Measurements from ENCODE around the gene RETREG1.

RETREG1 gene, protein sequence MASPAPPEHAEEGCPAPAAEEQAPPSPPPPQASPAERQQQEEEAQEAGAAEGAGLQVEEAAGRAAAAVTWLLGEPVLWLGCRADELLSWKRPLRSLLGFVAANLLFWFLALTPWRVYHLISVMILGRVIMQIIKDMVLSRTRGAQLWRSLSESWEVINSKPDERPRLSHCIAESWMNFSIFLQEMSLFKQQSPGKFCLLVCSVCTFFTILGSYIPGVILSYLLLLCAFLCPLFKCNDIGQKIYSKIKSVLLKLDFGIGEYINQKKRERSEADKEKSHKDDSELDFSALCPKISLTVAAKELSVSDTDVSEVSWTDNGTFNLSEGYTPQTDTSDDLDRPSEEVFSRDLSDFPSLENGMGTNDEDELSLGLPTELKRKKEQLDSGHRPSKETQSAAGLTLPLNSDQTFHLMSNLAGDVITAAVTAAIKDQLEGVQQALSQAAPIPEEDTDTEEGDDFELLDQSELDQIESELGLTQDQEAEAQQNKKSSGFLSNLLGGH

DNA sequence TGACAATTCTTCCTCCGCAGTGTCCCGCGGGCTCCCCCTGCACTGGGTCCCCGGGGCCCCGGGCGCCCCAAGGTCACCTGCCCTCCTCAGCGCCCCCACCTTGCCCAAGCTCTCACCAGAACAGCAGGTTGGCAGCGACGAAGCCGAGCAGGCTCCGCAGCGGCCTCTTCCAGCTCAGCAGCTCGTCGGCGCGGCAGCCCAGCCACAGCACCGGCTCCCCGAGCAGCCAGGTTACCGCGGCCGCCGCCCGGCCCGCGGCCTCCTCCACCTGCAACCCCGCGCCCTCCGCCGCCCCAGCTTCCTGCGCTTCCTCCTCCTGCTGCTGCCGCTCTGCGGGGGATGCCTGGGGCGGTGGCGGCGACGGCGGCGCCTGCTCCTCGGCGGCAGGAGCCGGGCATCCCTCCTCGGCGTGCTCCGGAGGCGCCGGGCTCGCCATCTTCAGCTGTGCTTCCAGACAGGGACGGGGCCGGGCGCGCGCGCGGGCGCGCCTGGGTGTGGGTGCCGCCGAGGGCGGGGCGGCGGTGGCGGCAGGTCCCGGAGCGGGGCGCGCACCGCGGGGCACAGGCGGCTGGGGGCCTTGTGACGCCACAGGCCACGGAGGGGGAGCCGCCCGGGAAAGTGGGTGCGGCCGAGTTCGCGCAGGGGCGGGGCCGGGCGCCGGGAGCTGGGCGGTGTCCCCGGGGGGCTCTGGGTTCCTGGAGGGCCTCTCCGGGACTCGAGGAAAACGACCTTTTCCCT, at the start of gene RETREG1:
TSS of gene RETREG1 (minus strand) at position 462 of the 738 bp plus-strand sequence. CDS start at position 436, 26 bp downstream.
- TF ChIP-seq, protein P1, sequence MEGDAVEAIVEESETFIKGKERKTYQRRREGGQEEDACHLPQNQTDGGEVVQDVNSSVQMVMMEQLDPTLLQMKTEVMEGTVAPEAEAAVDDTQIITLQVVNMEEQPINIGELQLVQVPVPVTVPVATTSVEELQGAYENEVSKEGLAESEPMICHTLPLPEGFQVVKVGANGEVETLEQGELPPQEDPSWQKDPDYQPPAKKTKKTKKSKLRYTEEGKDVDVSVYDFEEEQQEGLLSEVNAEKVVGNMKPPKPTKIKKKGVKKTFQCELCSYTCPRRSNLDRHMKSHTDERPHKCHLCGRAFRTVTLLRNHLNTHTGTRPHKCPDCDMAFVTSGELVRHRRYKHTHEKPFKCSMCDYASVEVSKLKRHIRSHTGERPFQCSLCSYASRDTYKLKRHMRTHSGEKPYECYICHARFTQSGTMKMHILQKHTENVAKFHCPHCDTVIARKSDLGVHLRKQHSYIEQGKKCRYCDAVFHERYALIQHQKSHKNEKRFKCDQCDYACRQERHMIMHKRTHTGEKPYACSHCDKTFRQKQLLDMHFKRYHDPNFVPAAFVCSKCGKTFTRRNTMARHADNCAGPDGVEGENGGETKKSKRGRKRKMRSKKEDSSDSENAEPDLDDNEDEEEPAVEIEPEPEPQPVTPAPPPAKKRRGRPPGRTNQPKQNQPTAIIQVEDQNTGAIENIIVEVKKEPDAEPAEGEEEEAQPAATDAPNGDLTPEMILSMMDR (IDR thresholded peaks at IDR 0.05; ENCODE audit: control extremely low read depth, extremely low read depth, low read depth, missing control alignments): no peak
- POLR2A ChIA-PET: no interaction called here
- DNase-seq (ENCODE audit: extremely low spot score): peak; percentile 51
- CTCF ChIA-PET: interaction anchor here (0.7 kb wide), 1 partner anchor 10 kb away, joined by 4 read pairs; no protein-coding TSS in a partner anchor

DNA sequence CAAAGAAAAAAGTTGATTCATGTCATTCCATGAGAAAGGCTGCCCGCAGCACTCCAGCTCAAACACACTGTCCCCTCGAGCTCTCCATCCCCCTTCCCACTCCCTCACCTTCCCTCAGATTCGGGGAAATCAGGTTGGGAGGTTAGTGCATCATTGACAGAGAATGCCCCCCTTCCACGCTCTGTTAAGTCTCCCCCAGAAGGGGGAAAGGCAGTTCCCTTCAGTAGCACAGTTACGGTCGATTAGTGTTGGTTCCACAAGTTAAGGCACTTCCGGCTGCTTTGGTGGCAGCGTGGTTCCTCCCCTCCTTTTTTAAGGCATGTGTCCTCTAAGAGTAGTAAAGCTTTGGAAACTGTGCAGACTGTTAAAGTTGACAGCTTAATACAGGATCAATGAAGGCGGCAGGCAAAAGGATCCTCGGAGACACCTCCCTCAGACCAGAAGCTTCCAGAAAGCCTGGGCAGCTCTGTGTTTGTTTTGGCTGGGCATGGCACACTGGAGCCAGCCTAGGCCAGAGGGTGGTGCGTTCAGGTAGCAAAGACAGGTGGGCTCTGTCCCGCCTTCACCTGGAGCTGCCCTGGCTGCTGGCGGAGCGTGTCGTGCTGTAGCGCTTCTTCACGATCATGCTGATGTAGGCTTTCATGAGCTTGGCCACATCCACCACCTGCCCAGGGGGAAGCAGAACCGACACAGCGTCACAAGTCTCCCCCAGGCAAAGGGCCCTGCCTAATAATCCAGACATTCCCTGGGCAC, 49.5 kb upstream of the RETREG1 start:
- CTCF ChIA-PET: no interaction called here
- DNase-seq (ENCODE audit: extremely low spot score): no peak
- POLR2A ChIA-PET: no interaction called here
- TF ChIP-seq, protein P1 (IDR thresholded peaks at IDR 0.05; ENCODE audit: control extremely low read depth, extremely low read depth, low read depth, missing control alignments): no peak

DNA sequence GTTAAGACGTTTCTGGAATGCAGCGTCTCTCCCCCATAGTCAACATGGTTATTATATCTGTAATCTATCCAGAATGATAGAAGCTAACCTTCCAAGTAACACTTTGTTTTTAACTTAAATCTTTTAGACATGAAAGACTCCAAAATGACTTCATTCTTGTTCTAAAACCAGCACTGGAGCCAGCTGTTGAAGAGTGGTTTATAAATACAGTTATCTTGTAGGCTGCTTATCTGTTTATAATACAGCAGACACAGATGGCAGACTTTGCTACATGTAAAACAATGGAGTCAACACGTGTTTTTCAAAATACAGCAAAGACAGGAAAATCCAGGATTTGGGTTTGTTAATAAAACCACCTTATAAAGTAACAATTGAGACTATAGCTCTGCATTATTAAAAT, 48.8 kb upstream of the RETREG1 start:
- ChIA-PET CTCF (no interaction called here), POLR2A (no interaction called here)
- TF ChIP-seq, protein P1 (IDR thresholded peaks at IDR 0.05; ENCODE audit: control extremely low read depth, extremely low read depth, low read depth, missing control alignments): no peak

DNA sequence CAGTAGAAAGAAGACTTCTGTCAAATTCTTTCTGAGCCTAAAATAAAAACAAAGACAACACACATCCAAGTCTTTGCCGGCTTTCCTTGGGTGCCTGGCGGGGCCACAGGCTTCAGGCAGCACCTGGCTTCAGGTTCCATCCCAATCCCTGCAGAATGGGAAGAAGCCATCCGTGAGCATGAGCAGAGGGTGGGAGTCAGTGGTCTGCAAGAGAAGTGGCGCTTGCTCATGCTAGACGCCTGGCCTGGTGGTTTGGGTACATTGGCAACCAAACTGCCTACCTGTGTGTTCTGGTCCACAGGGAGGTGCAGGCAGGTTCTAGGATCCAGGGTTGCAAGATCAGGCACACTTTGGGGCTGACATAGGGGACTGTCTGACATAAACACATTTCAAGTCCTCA, 47.6 kb upstream of the RETREG1 start:
- CTCF ChIA-PET: no interaction called here
- TF ChIP-seq, protein P1 (IDR thresholded peaks at IDR 0.05; ENCODE audit: control extremely low read depth, extremely low read depth, low read depth, missing control alignments): no peak
- POLR2A ChIA-PET: no interaction called here
- DNase-seq (ENCODE audit: extremely low spot score): no peak

More for the DNA sequence above, 48.8 kb upstream of the RETREG1 start:
- DNase-seq (ENCODE audit: extremely low spot score): no peak

GRCh38 chr5:16663840-16664239, 47.0 kb upstream of the RETREG1 start:
- no peak for DNase-seq (ENCODE audit: extremely low spot score)
- CTCF ChIA-PET: no interaction called here
- TF ChIP-seq, protein P1 (IDR thresholded peaks at IDR 0.05; ENCODE audit: control extremely low read depth, extremely low read depth, low read depth, missing control alignments): no peak
- POLR2A ChIA-PET: no interaction called here

GRCh38 chr5:16661713-16662112, 44.9 kb upstream of the RETREG1 start:
- CTCF ChIA-PET: interaction anchor here (1.1 to 2.4 kb wide), 2 partner anchors 14 to 28 kb away, joined by 3 to 7 read pairs; no protein-coding TSS in a partner anchor

More at GRCh38 chr5:16661713-16662112, 44.9 kb upstream of the RETREG1 start:
- DNase-seq (ENCODE audit: extremely low spot score): no peak
- TF ChIP-seq, protein P1 (IDR thresholded peaks at IDR 0.05; ENCODE audit: control extremely low read depth, extremely low read depth, low read depth, missing control alignments): no peak
- POLR2A ChIA-PET: no interaction called here
